Panc1 (cell line): ENCODE data around the gene DPAGT1.

Experiments used
- CTCF ChIP-seq: fragments of 450-650 bp; IDR thresholded peaks from 2 replicates; pipeline ENCODE4 v1.5.1; 2017; ENCODE audit warnings: mild to moderate bottlenecking
- POLR2AphosphoS5 ChIP-seq: IDR thresholded peaks from 2 replicates; pipeline ENCODE4 v1.6.1; 2012; ENCODE audit warnings: mild to moderate bottlenecking, low read depth, low read length, moderate library complexity
- REST ChIP-seq, 2 experiments: IDR thresholded peaks; 2 replicates each; pipeline ENCODE4 v1.6.1; 2011 to 2012; ENCODE audit warnings: low read depth in 2 of 2, control low read depth in 1 of 2, low read length in 1 of 2, mild to moderate bottlenecking in 1 of 2, moderate library complexity in 1 of 2; ENCODE audit not compliant: insufficient read depth in 1 of 2

DNA sequence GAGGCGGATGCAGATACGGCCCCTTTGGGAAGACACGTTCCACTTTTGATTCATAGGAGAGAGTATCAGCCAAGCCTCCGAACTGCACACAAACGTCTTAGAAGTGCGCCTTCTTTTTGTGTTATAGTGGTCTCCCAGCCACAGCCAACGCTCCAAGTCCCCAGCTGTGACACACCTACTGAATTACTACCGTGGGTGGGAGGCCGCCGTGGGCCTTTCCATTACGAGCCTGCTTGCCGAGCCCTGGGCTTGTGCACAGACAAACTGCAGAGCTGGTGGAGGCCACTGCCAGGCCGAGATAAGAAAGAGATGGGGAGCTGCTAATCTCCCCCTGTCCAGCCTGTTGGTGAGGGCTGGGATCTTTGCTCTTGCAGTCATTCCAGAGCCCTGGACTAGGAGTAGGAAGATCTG lies 16.2 kb downstream of the DPAGT1 start:
- TF ChIP-seq CTCF (no peak), REST (IDR thresholded peaks at IDR 0.05; ENCODE audit: insufficient read depth in 1 of 2, low read depth in 2 of 2, low read length in 1 of 2) (no peak), POLR2AphosphoS5 (no peak)
